Measurements from ENCODE around the gene BROX. TPM values are rescaled to one million over a fixed set of nuclear protein-coding genes. Genes with fewer than 3 reads are reported as not detected.

BROX gene
- total and polyA plus RNA-seq, 10 of the 15 experiments (the other 5 are each of a cell fraction or from before 2014, with no cell fraction given), result 5.8 to 42.0 (median 16.8) TPM

GRCh38 chr1:222706815-222707214 is 5.5 kb upstream of the BROX start:
- BruUV-seq (replicated peaks), result no TSS peak
- H3K79me2 ChIP-seq (ENCODE audit: control insufficient read depth, insufficient read depth, low read length), result peaks cover 19% of the 10 kb centered on the region
- 75% methylated on average over 4 of the region's 4 CpGs for WGBS (ENCODE audit: insufficient coverage, insufficient replicate concordance, low lambda C conversion rate, missing lambda C conversion rate)
- intact Hi-C loops (cut with micrococcal nuclease; ENCODE audit: unreplicated experiment) (no loop called here), in situ Hi-C loops (cut with MboI) (no loop called here)
- no peak for FAIRE-seq
- H2AFZ ChIP-seq (ENCODE audit: control insufficient read depth, low read depth, low read length), result no peak overlapping the region
- ATAC-seq, result no peak
- no peak overlapping the region for H3K9ac ChIP-seq (ENCODE audit: control insufficient read depth, insufficient read depth, low read length)
- ChIA-PET CTCF (no interaction called here), POLR2A (no interaction called here), RAD21 (ENCODE audit: unreplicated experiment) (interaction anchor here (1.2 kb wide), 1 partner anchor 10 kb away, joined by 3 read pairs; no protein-coding TSS in a partner anchor), SMC1A (ENCODE audit: uncharacterized antibody, unreplicated experiment) (interaction anchor here (0.7 kb wide), 1 partner anchor 14 kb away, joined by 3 read pairs; no protein-coding TSS in a partner anchor)
- H3K36me3 ChIP-seq (ENCODE audit: control insufficient read depth in 2 of 2, insufficient read depth in 2 of 2, low read length in 1 of 2), result no peaks in the 10 kb centered on the region
- no peak for TF ChIP-seq HDAC6 (IDR thresholded peaks at IDR 0.05; ENCODE audit: unreplicated experiment)
- TF ChIP-seq ZBTB33 (IDR thresholded peaks at IDR 0.05), result no peak
- TF ChIP-seq KLF5 (IDR thresholded peaks at IDR 0.05; ENCODE audit: partially characterized antibody), result no peak
- TF ChIP-seq ZBED1 (IDR thresholded peaks at IDR 0.05; ENCODE audit: borderline replicate concordance), result no peak
- TF ChIP-seq CHD1 (IDR thresholded peaks at IDR 0.05; ENCODE audit: low read depth, low read length), result no peak
- no peak for TF ChIP-seq CBX5 (IDR thresholded peaks at IDR 0.05; ENCODE audit: low read depth)
- no peak for TF ChIP-seq TCF12 (IDR thresholded peaks at IDR 0.05; ENCODE audit: low read depth, low read length)
- no peak for TF ChIP-seq MTA2 (IDR thresholded peaks at IDR 0.05; ENCODE audit: low read depth)
- TF ChIP-seq PAX8 (IDR thresholded peaks at IDR 0.05), result no peak
- TF ChIP-seq ELK1 (IDR thresholded peaks at IDR 0.05; ENCODE audit: low read depth, low read length), result no peak
- TF ChIP-seq MEF2A (IDR thresholded peaks at IDR 0.05; ENCODE audit: insufficient read depth, low read depth, low read length), result no peak
- no peak for DNase-seq (ENCODE audit: low read depth, low spot score)
- H3K9me3 ChIP-seq (replicated peaks; ENCODE audit: control insufficient read depth, insufficient read depth, low read length), result no peaks in the 10 kb centered on the region; the same call in 2 of the 3 replicates
- no peak overlapping the region for H3K27ac ChIP-seq (ENCODE audit: control insufficient read depth, insufficient read depth)
- no peak overlapping the region for H3K4me3 ChIP-seq
- H3K4me1 ChIP-seq (ENCODE audit: control insufficient read depth, insufficient read depth, low read length), result no peaks in the 10 kb centered on the region
- H3K4me2 ChIP-seq (ENCODE audit: control insufficient read depth, insufficient read depth), result no peak overlapping the region
- H3K27me3 ChIP-seq (replicated peaks in 1 of 2; ENCODE audit: control insufficient read depth in 2 of 2, insufficient read depth in 2 of 2, low read length in 1 of 2), result no peaks in the 10 kb centered on the region
- H4K20me1 ChIP-seq (ENCODE audit: control insufficient read depth, insufficient read depth), result no peaks in the 10 kb centered on the region
